ENCODE data around the gene STXBP2.

- TF ChIP-seq CTCF (IDR thresholded peaks at IDR 0.05 in 8 of 11, conservative IDR thresholded peaks at IDR 0.05 in 3 of 11) = no peak
- no peak for TF ChIP-seq POLR2AphosphoS5 (IDR thresholded peaks at IDR 0.05)
These were observed 53.9 kb downstream of the STXBP2 start for GRCh38 chr19:7690779-7691258.
